SU-DHL-6 (cell line): ENCODE results near the gene NFKBIE.

ENCODE experiments used
- H2AFZ ChIP-seq: fragments of 200-600 bp; sonication (generic); 2 replicates; pipeline ENCODE4 v1.6.1; 2014; ENCODE audit warnings: low read depth, mild to moderate bottlenecking, moderate library complexity, mixed read lengths, antibody characterized with exemption, low read length; ENCODE audit not compliant: severe bottlenecking
- H3F3A ChIP-seq: fragments of 200-600 bp; shearing (Covaris generic); 2 replicates; pipeline ENCODE4 v1.6.0; 2016; ENCODE audit warnings: antibody characterized with exemption, mild to moderate bottlenecking; ENCODE audit not compliant: insufficient read depth
- H3K27ac ChIP-seq: fragments of 200-600 bp; sonication (generic); 2 replicates; pipeline ENCODE4 v1.5.1; 2016; ENCODE audit warnings: low read depth, mild to moderate bottlenecking, low read length, moderate library complexity, mixed read lengths
- H3K27me3 ChIP-seq: fragments of 200-600 bp; sonication (generic), shearing (Covaris generic); 2 replicates; pipeline ENCODE4 v1.6.0; 2014; ENCODE audit warnings: mild to moderate bottlenecking, low read length
- H3K36me3 ChIP-seq: fragments of 200-600 bp; sonication (generic); 2 replicates; pipeline ENCODE4 v1.6.1; 2014; ENCODE audit warnings: mild to moderate bottlenecking, low read length, mixed read lengths
- H3K4me2 ChIP-seq: fragments of 300-600, 200-600 bp; shearing (Covaris generic), sonication (generic); 2 replicates; pipeline ENCODE4 v1.6.0; 2014; ENCODE audit warnings: low read length, low read depth, mild to moderate bottlenecking; ENCODE audit not compliant: poor library complexity, severe bottlenecking
- H3K4me3 ChIP-seq: fragments of 200-600 bp; sonication (generic); 2 replicates; pipeline ENCODE4 v1.5.1; 2014; ENCODE audit warnings: antibody characterized with exemption, low read length, mild to moderate bottlenecking, mixed read lengths; ENCODE audit not compliant: insufficient read depth, poor library complexity, severe bottlenecking
- H3K79me2 ChIP-seq: fragments of 200-600 bp; sonication (generic); 2 replicates; pipeline ENCODE4 v1.6.1; 2014; ENCODE audit warnings: mild to moderate bottlenecking, low read length, moderate library complexity; ENCODE audit not compliant: insufficient read depth
- H3K9ac ChIP-seq: fragments of 200-600 bp; sonication (generic); 2 replicates; pipeline ENCODE4 v1.7.0; 2014; ENCODE audit warnings: mild to moderate bottlenecking, low read length
- H3K9me2 ChIP-seq: fragments of 200-600 bp; sonication (generic); replicated peaks from 2 replicates; pipeline ENCODE4 v1.6.1; 2014; ENCODE audit warnings: low read length; ENCODE audit not compliant: insufficient read depth
- H3K9me3 ChIP-seq: fragments of 200-600 bp; sonication (generic); 2 replicates; pipeline ENCODE4 v1.6.1; 2014; ENCODE audit warnings: low read length, mixed read lengths; ENCODE audit not compliant: insufficient read depth
- H4K20me1 ChIP-seq: fragments of 200-600 bp; sonication (generic); 2 replicates; pipeline ENCODE4 v1.6.1; 2014; ENCODE audit warnings: low read depth, mild to moderate bottlenecking, antibody characterized with exemption, low read length, moderate library complexity, mixed read lengths
- CTCF ChIP-seq: fragments of 200-600 bp; sonication (generic); IDR thresholded peaks from one replicate; pipeline ENCODE4 v1.5.1; 2017; ENCODE audit warnings: antibody characterized with exemption, mild to moderate bottlenecking, low read length, moderate library complexity; ENCODE audit not compliant: insufficient read depth, poor library complexity, severe bottlenecking
- EZH2phosphoT487 ChIP-seq: fragments of 200-600 bp; sonication (generic), shearing (Covaris generic); conservative IDR thresholded peaks from 2 replicates; pipeline ENCODE4 v1.6.1; 2018; ENCODE audit warnings: mild to moderate bottlenecking, antibody characterized with exemption, low read length, moderate library complexity, mixed read lengths

Gene NFKBIE

GRCh38 chr6:44221291-44221960, 43.9 kb downstream of the NFKBIE start:
- Histone ChIP-seq H3K9ac (peak overlapping the region; percentile 12; the same call in 1 of the 2 replicates), H2AFZ (no peak overlapping the region), H3K79me2 (peaks cover 29% of the 10 kb centered on the region), H3K36me3 (no peaks in the 10 kb centered on the region), H3K4me2 (no peak overlapping the region), H3K9me2 (no peaks in the 10 kb centered on the region), H3K9me3 (no peaks in the 10 kb centered on the region), H3K27ac (peak overlapping the region; percentile 47), H4K20me1 (no peaks in the 10 kb centered on the region), H3K27me3 (no peaks in the 10 kb centered on the region), H3K4me3 (no peak overlapping the region), H3F3A (peaks cover 14% of the 10 kb centered on the region)
- TF ChIP-seq CTCF (peak; percentile 92), EZH2phosphoT487 (no peak)

GRCh38 chr6:44220913-44221290, 44.4 kb downstream of the NFKBIE start:
- H3K79me2 ChIP-seq: peaks cover 24% of the 10 kb centered on the region
- H3K27me3 ChIP-seq: no peaks in the 10 kb centered on the region
- H4K20me1 ChIP-seq: no peaks in the 10 kb centered on the region
- H3K36me3 ChIP-seq: no peaks in the 10 kb centered on the region
- TF ChIP-seq EZH2phosphoT487 (no peak), CTCF (no peak)
- no peak overlapping the region for H3K4me3 ChIP-seq
- H3K9ac ChIP-seq: peak overlapping the region; percentile 12; the same call in 1 of the 2 replicates
- peak overlapping the region; percentile 47 for H3K27ac ChIP-seq
- peaks cover 14% of the 10 kb centered on the region for H3F3A ChIP-seq
- no peaks in the 10 kb centered on the region for H3K9me2 ChIP-seq
- H3K4me2 ChIP-seq: no peak overlapping the region
- H2AFZ ChIP-seq: no peak overlapping the region
- H3K9me3 ChIP-seq: no peaks in the 10 kb centered on the region

GRCh38 chr6:44219815-44220784, 45.3 kb downstream of the NFKBIE start:
- TF ChIP-seq CTCF (no peak), EZH2phosphoT487 (no peak)
- H3F3A ChIP-seq: peaks cover 14% of the 10 kb centered on the region
- H3K9me2 ChIP-seq: no peaks in the 10 kb centered on the region
- H3K79me2 ChIP-seq: peaks cover 16% of the 10 kb centered on the region
- no peaks in the 10 kb centered on the region for H3K27me3 ChIP-seq
- no peaks in the 10 kb centered on the region for H3K9me3 ChIP-seq
- peak overlapping the region; percentile 67 for H3K27ac ChIP-seq
- H3K36me3 ChIP-seq: no peaks in the 10 kb centered on the region
- H4K20me1 ChIP-seq: no peaks in the 10 kb centered on the region
- H3K4me2 ChIP-seq: peak overlapping the region; percentile 66
- H2AFZ ChIP-seq: no peak overlapping the region
- peak overlapping the region; percentile 15 for H3K4me3 ChIP-seq
- peak overlapping the region; percentile 16; the same call in 1 of the 2 replicates for H3K9ac ChIP-seq
